GM19023 (cell line): Measurements from ENCODE around the gene ELOVL2.
A peak's percentile ranks its signal among the peaks of the same experiment; 100 is the strongest.

Experiments
- ATAC-seq: cut with Tn5 transposase; IDR thresholded peaks from one replicate; pipeline ENCODE4 v1.9.1; 2021; ENCODE audit warnings: mild to moderate bottlenecking, moderate library complexity; ENCODE audit not compliant: unreplicated experiment

ELOVL2 gene

GRCh38 chr6:11058406-11058805 lies 14.3 kb upstream of the ELOVL2 start:
- ATAC-seq, result no peak

GRCh38 chr6:11056871-11057270 lies 12.8 kb upstream of the ELOVL2 start:
- ATAC-seq, result no peak

GRCh38 chr6:11055127-11055627 lies 11.1 kb upstream of the ELOVL2 start:
- no peak for ATAC-seq

DNA sequence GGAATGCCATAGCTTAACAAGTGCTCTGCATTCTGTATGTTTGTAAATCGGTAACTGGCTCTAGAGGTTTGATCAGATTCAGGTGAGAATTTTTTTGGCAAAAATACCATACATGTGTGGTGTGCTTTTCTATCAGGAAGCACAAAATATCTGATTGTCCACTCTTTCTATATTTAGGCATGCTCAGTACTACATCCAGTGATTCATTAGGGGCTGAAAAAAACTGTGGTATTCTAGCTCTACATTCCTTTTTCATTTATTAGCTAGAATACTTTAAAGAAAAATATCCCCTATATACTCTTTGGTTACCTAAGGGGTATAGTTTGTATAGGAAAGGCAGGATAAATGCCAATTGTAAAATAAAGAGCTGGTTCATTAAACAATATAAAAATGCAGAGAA lies 10.6 kb upstream of the ELOVL2 start:
- ATAC-seq, result no peak

- no peak for ATAC-seq
These were observed 9.2 kb upstream of the ELOVL2 start for GRCh38 chr6:11053307-11053706.

GRCh38 chr6:11050731-11051130 lies 6.6 kb upstream of the ELOVL2 start:
- ATAC-seq, result no peak

DNA sequence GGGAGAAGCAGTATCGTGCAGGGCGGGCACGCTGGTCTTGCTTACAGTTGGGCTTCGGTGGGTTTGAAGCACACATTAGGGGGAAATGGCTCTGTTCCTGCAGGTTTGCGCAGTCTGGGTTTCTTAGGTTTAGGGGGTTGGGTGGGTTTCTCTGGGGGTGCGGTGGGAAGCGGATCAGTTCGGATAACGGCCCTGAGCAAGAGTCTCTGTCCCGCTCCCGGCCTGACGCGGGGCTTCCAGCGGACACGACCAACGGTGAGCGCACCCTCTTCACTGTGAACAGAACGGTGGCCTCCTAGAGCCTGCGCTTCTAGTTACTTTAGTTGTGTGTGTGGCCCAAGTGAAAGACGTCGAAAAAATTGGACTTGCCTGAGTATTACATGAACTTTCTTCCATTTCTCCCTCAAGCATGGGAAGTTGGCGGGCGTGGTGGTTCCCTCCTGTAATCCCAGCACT lies 635 bp upstream of the ELOVL2 start:
- no peak for ATAC-seq

GRCh38 chr6:11043378-11043960 lies 636 bp downstream of the ELOVL2 start:
- peak; percentile 23 for ATAC-seq

DNA sequence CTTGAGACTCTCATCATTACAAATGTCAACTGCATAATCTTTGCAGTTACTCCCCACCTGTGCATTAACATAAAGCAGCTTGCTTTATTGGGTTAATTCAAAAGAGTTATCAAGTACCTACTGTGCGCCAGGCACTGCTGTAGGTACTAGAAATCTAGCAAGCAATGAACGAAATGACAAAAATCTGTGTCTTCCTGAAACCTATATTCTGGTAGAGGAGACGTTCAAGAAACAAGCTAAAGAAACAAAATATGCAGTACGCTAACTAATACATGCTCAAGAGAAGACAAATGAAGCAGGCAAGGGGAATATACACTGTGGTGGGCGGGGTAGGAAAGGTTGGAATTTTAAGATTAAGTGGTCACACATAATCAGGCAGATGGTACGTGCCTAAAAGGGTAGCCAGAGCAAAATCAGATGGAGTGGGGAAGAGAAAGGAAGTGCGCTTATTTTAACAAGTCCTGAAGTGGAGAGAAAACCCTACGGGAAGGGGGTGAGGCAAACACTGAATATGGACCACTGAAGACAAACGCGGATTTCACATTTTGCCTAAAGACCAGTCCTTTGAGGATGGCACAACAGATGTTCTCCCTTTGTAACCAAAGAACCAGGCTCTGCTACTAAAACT lies 1.2 kb downstream of the ELOVL2 start:
- ATAC-seq, result no peak

- no peak for ATAC-seq
These were observed 1.9 kb downstream of the ELOVL2 start for GRCh38 chr6:11042025-11042749.

DNA sequence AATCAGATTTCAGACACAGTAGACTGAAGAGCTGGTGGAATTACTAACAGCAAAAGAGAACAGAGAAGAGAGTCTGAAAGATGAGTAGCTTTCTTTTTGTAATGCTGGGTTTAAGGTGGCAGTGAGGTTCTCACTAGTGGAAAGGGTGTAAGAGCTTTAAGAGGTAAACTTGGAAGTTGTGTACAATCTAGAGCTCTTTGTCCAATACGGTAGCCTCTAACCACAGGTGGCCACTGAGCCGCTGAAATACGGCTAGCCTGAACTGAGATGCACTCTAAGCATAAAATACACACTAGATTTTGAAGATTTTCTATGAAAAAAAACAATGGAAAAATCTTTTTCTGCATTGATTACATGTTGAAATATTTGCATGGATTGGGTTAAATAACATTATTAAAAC lies 4.0 kb downstream of the ELOVL2 start:
- no peak for ATAC-seq

GRCh38 chr6:11039040-11039439 lies 5.1 kb downstream of the ELOVL2 start:
- ATAC-seq, result no peak

GRCh38 chr6:11036977-11037430 lies 7.1 kb downstream of the ELOVL2 start:
- no peak for ATAC-seq

DNA sequence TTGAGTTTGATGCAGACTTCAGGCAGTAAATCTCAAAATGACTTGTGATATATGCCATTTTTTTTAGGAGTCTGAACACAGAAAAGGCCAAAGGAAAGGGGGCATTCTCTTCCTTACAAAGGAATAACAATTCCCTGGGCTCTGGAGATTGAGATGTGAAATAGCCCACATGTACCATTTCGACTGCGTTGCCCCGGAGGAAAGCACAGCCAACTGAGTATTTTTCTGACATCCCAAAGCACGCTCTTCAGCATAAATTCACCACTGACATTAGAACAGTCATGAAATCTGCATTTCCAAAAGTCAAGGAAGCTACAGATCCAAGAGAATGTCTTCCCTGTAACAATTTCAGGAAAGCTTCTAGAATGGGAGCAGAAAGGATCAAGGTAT lies 7.8 kb downstream of the ELOVL2 start:
- ATAC-seq, result no peak

DNA sequence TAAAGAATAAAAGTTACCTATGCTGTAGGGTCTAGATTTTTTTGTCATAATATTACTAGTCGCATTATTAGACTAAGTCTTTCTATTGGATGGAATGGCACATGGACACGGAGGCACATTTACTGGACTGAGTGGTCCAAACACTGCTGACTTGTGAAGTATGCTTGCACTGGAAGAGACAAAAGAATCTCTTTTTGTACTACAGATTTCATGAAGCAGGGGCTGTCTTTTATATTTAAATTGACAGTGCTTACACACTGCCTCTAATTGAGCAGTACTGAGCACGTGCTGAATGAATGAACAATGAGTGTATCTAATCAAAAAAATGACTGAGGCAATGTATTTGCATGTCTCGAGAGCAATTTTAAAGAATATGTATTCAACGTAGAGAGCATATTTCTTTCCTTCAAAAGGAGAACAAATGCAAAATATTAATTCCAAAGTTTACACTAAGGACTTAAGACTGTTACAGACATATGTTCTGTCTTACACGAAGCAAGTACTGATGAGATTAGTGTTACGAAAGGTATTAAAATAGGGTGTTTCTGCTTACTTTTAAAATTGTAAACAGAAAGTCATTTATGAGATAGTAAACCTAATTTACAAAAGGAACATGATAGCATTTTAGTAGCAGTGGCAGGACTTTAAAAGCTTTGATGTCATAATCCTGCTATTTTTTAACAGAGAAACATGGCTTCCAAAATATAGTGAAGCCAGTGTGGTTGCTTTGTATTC lies 8.3 kb downstream of the ELOVL2 start:
- ATAC-seq, result no peak

DNA sequence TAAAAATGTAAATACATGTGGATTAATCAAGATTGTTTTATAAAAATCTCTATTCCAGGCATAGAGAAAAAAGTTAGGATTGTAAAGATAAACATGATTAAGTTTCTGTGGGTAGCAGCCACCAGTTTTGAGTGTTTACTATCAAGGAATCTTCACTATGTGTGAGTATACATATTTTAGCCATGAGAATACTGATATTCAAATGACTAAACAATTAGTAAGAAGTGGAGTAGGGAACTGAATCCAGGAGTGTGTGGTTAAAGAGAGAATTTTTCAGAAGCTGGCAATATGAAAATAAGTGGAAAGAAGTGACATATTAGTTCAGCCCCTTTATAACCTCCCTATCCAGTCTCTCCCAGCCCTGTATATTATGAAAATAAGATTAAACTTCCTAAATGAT lies 10.3 kb downstream of the ELOVL2 start:
- no peak for ATAC-seq

DNA sequence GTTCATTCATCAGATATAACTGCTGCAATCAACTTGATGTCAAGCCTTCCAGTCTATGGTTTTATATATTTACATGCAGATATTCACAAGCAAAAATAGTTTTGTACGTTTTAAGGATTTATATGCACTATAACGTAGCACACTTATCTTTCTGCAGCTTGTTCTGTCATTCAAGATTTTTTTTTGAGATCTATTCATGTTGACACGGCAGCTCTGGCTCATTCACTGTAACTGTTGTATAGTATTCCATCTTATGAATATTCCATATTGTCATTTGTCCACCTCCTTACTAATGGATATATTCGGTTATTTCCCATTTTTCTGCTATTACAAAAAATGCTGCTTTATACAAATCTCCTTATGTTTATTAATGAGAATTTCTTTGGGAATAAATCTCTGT lies 13.2 kb downstream of the ELOVL2 start:
- ATAC-seq, result no peak

- ATAC-seq, result no peak
These were observed 15.1 kb downstream of the ELOVL2 start for GRCh38 chr6:11028959-11029358.

- ATAC-seq, result no peak
These were observed 16.5 kb downstream of the ELOVL2 start for GRCh38 chr6:11027565-11028110.

DNA sequence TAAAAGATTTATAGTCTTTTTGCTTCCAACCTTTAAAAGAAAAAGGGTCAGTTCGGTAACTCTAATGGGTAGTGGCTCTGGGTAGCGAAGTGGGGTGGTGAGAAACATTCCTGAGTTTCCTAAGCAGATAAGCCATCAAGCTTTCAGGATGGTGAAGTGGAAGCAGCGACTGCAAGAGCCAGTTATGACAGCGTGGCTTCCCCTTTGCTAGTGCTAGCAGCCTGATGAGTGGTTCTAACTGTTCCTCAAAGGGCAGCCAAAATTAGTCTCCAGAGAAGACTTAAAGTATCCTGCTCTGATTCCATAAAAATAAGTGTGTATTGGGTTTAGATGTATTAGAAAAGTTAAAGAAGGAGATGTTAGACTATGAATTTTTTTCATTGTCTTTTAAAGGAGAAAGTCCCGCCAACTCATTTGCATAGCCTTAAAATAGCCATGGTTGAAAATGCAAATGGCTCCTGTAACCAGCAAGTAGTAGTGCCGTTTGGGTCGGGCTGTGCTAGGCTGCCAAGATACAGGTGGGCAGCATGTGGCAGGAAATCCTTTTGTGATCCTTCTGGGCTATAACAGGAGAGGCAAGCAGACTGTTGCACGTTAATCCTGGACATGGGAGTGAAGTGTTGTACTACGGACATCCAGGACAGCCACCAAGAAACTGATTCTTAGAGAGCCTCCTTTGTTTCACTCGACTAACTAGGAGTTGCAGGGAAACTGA lies 18.0 kb downstream of the ELOVL2 start:
- peak; percentile 85 for ATAC-seq
